Tibial artery (tissue), 4 donors: ENCODE measurements around the gene GALNT10.

Source experiments
- DNase-seq, 2 donors: peaks; one replicate each; pipeline ENCODE4 v3.0.0-alpha.2; 2019
- H3K27ac ChIP-seq, 2 donors: fragments of 200-600 bp; sonication (generic) in 1 of 2; 1 replicate in 1 of 2; 2 replicates in 1 of 2; pipeline ENCODE4 v1.5.1; 2018 to 2019; ENCODE audit warnings: mild to moderate bottlenecking in 1 of 2
- H3K27me3 ChIP-seq, 2 donors: fragments of 200-600 bp; sonication (generic) in 1 of 2; one replicate each; pipeline versions ENCODE4 v1.5.1 to v1.6.0; 2016 to 2019
- H3K36me3 ChIP-seq, 3 donors: fragments of 200-600 bp; sonication (generic) in 2 of 3; one replicate each; pipeline ENCODE4 v1.5.1; 2016 to 2019; ENCODE audit warnings: mild to moderate bottlenecking in 2 of 3
- H3K4me1 ChIP-seq, 4 donors: fragments of 200-600 bp; sonication (generic) in 2 of 4; 1 replicate in 3 of 4; 2 replicates in 1 of 4; pipeline ENCODE4 v1.5.1; 2016 to 2019
- H3K4me3 ChIP-seq, 2 donors: fragments of 200-600 bp; sonication (generic) in 1 of 2; 1 replicate in 1 of 2; 2 replicates in 1 of 2; pipeline ENCODE4 v1.5.1; 2018 to 2019; ENCODE audit warnings: mild to moderate bottlenecking in 2 of 2
- H3K9me3 ChIP-seq, 3 donors: fragments of 200-600 bp; sonication (generic) in 1 of 3; one replicate each; pipeline ENCODE4 v1.5.1; 2016 to 2019
- CTCF ChIP-seq, 2 experiments: fragments of 200-600 bp in 1 of 2; fragments of 450-650 bp in 1 of 2; IDR thresholded peaks; one replicate each; pipeline ENCODE4 v1.5.1; 2017 to 2019; ENCODE audit warnings: antibody characterized with exemption in 2 of 2, mild to moderate bottlenecking in 1 of 2, moderate library complexity in 1 of 2
- intact Hi-C: fragments of 100-400 bp; cut with DNase I; formaldehyde crosslinking; loops from one replicate; pipeline ENCODE4 v1.15.0; 2023; ENCODE audit warnings: low total_unique reads

Gene GALNT10

GRCh38 chr5:154267516-154267915, 77.0 kb downstream of the GALNT10 start:
- Histone ChIP-seq H3K27ac (peak overlapping the region; percentile 30 to 45), H3K4me1 (peaks cover 0 to 14% (median 1%) of the 10 kb centered on the region in 4 donors), H3K9me3 (no peaks in the 10 kb centered on the region), H3K27me3 (no peaks in the 10 kb centered on the region), H3K36me3 (no peaks in the 10 kb centered on the region), H3K4me3 (no peak overlapping the region)
- DNase-seq: no peak
- TF ChIP-seq CTCF (IDR thresholded peaks at IDR 0.05): no peak
- intact Hi-C loops: no loop called here

- H3K9me3 ChIP-seq: no peaks in the 10 kb centered on the region
- H3K4me3 ChIP-seq: no peak overlapping the region
- TF ChIP-seq CTCF (IDR thresholded peaks at IDR 0.05): no peak
- no peak for DNase-seq
- intact Hi-C loops: no loop called here
- H3K27me3 ChIP-seq: no peaks in the 10 kb centered on the region
- H3K27ac ChIP-seq: no peak overlapping the region
- no peaks in the 10 kb centered on the region for H3K36me3 ChIP-seq
- peaks cover 0 to 19% (median 2%) of the 10 kb centered on the region in 4 donors for H3K4me1 ChIP-seq
Measured at GRCh38 chr5:154268073-154268472, 77.5 kb downstream of the GALNT10 start.

DNA sequence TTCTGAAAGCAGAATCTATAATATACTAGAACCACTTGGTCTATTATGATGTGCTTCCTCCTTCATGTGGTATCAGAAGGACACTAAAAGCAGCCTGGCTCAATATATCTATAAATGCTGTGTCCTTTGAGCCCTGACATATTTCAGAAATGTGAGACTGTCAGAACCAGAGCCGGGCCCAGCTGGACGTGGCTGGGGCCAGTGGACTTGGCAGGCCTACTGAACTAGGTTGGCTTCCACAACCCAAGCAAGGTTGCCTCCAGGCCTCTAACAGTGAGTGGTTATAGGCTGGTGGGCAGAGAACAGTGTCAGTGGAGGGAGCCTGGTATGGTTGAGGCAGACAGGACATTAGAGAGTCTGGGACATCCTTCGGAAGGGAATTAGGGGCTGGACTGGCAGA, 78.9 kb downstream of the GALNT10 start:
- no peaks in the 10 kb centered on the region for H3K27me3 ChIP-seq
- H3K4me1 ChIP-seq: peaks cover 0 to 31% (median 8%) of the 10 kb centered on the region in 4 donors
- no peak for TF ChIP-seq CTCF (IDR thresholded peaks at IDR 0.05)
- no peaks in the 10 kb centered on the region for H3K36me3 ChIP-seq
- H3K9me3 ChIP-seq: no peaks in the 10 kb centered on the region
- DNase-seq: no peak
- H3K27ac ChIP-seq: no peak overlapping the region
- intact Hi-C loops: no loop called here
- no peak overlapping the region for H3K4me3 ChIP-seq

DNA sequence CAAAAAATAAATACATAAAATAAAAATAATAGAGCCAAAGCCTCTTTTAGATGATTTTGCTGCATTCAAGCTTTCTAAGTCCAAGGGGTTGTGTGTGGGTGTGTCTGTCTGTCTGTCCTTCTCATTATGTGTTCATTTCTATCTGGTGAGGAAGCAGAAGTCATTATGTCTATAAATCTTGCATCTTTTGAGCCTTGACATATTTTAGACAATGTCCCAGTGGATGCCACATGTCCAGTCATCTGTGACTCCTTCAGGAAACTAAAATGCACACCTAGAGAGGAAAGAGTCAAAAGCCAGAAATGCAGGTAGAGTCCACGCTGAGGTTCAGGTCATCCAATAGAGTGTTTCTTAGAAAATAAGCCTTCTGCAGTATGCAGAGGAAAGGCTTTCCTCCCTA, 80.9 kb downstream of the GALNT10 start:
- DNase-seq: no peak
- no peaks in the 10 kb centered on the region for H3K36me3 ChIP-seq
- H3K9me3 ChIP-seq: no peaks in the 10 kb centered on the region
- no peak for TF ChIP-seq CTCF (IDR thresholded peaks at IDR 0.05)
- intact Hi-C loops: no loop called here
- H3K4me1 ChIP-seq: peaks cover 0 to 31% (median 10%) of the 10 kb centered on the region in 4 donors
- H3K27me3 ChIP-seq: no peaks in the 10 kb centered on the region
- H3K27ac ChIP-seq: no peak overlapping the region
- no peak overlapping the region for H3K4me3 ChIP-seq

GRCh38 chr5:154271936-154272514, 81.5 kb downstream of the GALNT10 start:
- Histone ChIP-seq H3K27me3 (no peaks in the 10 kb centered on the region), H3K9me3 (no peaks in the 10 kb centered on the region), H3K4me1 (peaks cover 0 to 28% (median 11%) of the 10 kb centered on the region in 4 donors), H3K36me3 (no peaks in the 10 kb centered on the region), H3K27ac (no peak overlapping the region), H3K4me3 (no peak overlapping the region)
- intact Hi-C loops: no loop called here
- no peak for TF ChIP-seq CTCF (IDR thresholded peaks at IDR 0.05)
- DNase-seq: no peak
